SIG-M5 treated with dmso at 0.1 percent for 504 hours (cell line): ENCODE data around the gene LPP.

ENCODE experiments used
- DNase-seq: peaks from one replicate; lab custom pipeline; 2025; ENCODE audit not compliant: unreplicated experiment; lab: John Stamatoyannopoulos, UW

The LPP gene

DNA sequence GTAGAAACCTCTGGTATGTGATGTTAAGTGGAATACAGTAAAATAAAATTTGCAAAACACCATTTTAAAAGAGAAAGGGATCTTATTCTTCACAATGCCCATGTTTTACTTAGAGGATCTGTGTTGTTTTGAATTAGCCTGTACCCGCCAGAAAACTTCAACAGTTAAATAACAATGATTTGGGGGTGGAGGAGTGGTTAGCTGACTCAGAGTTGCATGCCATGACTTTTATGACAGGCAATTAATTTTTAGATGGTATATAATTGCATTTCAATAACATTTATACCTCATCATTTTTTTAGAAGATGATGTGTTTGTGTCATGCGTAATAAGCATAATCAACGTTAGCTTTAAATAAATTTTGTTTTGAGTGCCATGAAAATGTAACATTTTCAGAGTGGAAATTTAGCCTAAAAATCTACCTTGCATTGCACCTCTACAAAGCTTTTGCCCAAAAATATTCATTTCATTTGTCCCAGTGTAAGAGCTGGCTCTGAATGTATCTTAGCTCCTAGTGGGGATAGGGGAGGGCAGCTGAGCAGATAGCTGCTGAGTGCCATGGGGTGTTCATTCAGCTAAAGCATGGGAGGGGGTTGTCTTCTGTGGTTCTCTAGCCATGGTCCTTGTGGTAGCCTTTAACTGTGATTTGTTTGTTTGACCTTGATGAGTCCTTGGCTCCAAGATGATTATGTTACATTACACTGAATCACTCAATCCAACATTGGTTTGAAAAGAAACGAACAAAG is 379.8 kb downstream of the LPP start:
- DNase-seq = no peak

DNA sequence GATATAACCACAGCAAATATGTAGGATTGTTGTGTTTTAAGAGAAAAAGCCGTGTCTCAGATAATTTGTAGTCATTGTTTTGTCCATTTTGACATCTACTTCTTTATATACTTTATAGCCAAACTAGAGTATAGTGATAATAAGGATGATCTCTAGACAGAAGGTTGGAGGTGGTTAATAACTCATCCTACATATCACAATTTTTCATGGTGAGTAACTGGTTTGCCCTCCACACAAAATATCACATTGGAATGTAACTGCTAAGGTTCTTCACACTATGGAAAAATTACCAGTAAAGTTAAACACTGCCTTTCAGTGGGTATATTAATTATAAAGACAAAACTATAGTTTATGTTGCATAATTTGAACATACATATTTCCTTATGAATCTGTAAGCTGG is 380.7 kb downstream of the LPP start:
- DNase-seq = no peak

DNA sequence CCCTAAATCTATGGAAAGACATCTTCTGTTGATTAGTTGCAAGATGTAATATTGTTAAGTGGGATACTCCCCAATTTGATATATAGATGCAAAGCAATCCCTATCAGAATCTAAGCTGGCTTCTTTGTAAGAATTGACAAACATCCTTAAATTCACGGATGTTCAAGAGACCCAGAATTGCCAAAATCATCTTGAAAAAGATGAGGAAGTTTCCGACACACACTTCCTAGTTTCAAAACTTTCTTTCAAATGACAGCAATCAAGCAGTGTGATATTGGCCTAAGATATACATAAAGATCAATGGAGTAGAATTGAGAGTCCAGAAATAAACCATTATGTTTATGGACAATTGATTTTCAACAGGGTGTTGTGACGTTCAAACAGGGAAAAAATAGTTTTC is 383.6 kb downstream of the LPP start:
- DNase-seq = no peak

DNA sequence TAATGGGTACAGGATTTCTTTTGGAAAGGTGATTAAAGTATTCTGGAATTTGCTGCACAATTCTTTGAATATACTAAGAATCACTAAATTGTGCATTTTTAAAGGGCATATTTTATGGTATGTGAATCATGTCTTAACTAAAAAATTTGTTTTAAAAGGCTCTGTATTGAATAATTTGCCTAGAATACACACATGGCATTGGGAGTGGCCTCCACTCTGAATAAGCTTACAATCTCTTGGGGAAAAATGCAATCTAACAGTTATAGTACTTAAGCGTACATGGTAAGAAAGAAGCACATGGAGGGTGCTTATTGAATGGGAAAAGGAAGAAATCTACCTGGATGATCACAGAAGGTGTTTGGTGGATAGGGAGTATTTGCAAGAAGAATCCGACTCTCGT is 385.1 kb downstream of the LPP start:
- no peak for DNase-seq

DNA sequence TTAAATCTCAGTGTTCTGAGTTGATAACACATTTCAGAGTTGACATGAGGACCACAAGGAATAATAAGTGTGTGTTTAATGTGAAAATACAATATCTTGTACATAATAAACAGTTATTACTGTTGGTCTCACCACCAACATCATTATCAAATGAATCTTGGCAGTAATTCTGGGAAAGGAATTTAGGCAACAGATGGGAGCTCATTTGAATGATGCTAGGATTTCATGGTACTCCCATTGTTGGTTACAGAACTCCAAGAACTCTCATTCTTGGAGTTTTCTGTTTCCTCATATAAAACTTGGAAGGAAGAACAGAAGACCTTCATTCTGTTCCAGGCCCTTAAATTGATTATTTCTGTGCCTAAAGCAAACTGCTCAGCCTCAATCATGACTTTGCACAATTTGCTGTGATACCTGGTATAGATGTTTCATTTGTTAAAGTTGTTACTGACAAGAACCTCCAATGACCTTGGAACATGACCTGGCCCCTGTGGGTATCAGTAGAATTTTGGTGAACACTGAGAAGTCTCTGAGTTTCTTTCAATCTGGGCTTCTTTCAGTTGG is 385.8 kb downstream of the LPP start:
- DNase-seq = no peak

DNA sequence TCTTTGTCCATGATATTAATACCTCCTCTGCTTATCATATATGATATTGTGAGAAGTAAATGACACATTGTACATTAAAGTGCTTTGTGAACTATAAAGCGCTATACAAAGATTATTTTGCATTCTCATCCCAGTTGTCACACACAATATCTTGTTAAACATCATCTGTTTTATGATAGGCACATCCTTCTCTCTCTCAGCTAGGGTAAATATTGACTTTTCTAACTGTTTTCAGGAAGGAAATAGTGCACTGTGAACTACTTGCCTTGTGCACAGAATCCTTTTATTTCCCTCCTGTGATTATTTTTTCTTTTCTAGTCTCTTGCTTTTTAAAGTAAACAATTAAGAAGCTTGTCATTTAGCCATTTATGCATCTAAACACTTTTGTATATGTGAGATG is 388.2 kb downstream of the LPP start:
- no peak for DNase-seq

DNA sequence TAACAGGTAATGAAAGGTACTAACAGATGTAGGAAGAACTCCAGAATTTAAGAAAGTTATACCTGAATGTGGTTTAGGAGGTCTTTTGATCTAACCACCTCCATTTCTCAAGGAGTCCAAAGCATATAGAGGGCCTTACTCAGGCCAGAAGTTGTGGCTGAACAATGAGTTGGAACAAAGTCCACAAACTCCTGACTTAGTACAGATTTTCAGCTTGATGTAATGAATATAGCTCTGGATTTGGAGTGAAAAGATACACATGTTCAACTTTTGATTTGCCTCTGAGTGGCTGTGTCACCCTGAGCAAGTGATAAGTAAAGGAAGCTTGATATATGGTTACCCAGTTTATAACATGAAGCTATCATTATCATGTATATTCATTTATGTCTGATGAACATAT is 390.1 kb downstream of the LPP start:
- no peak for DNase-seq

DNA sequence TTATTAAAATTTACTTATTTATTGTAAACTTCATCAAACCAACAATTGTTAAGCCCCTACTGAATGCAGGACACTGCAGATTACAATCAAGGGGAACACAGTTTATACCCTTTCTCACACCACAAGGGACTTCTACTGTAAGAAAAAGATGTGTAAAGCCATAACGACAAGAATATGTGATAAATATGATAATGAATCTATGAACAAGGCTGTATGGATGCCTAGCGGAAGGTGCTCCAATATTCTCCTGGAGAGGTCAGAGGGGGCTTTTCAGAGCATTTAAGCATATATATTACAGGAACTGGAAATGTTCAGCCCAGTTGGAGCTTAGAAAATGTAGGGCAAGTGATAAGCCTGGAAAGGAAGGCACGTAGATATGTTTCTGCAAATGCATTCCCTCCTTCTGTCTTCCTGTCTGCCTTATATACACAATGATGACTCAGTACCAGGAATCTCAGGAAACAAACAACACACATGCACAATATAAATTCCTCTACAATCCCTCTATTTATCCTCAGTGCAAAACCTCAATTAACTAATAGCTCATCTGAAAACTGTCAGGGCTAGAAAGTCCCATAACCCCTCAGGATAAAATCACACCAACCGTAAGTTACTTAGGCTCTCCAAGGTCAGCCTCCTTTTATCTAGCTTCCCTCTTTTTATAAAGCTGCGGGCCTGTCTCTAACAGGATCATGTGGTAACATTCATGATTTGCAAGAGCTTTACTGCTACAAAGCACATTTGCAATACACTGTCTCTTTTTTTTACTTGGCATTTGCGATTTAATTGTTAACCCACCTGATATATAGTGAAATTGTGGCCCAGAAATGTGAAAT is 393.1 kb downstream of the LPP start:
- no peak for DNase-seq

DNA sequence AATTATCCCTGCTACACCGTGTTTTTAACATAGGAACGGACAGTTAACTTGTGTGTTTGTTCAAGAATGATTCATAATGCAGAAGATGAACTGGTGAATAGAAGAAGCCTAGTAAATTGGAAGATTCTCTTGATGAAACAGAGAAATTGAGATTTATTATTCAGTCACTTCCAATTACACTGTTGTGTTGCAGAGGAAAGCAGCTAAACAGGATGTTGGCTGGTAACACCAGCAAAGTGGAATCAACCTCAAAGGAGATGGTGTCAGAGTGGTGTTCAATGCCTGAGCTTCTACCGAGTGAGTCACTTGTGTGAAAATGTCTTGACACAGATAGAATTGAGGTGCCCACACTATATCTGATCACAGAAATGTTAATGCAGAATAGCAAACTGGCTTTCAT is 399.6 kb downstream of the LPP start:
- no peak for DNase-seq

DNA sequence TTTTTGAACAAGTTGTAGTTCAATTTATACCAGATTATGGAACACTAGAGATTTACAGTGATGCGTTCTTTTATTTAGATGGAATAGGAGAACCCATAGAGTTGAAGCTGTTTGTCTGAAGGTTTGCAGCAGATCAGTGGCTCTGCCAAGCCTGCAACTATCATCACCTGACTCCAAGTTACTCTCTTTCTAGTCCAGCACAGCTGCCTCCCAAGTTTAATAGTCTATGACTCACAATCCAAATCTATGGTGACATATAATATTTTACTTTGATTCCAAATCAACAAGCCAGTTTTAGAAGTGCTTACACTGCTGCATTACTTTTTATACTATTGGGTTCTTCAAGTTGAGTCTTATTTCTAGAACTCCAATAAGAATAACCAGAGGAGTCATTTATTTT is 400.4 kb downstream of the LPP start:
- DNase-seq = no peak

DNA sequence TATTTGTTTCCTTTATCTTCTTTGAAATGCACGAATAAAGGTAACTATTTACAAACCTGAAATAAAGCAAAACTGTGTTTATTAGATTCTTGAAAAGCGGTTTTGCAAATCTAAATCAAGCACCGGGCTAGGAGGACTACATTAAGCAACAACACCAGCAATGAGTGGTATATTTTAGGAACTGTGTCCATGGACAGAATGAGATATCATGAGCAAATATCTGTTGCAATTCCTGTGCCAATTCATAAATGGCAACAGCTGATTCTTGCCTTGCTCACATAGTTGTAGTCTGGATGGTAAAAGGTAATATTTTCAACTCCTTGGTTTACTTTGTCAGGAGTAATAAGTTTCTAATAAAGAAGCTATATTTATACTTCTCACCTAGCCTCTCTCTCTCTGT is 403.3 kb downstream of the LPP start:
- DNase-seq = no peak

DNA sequence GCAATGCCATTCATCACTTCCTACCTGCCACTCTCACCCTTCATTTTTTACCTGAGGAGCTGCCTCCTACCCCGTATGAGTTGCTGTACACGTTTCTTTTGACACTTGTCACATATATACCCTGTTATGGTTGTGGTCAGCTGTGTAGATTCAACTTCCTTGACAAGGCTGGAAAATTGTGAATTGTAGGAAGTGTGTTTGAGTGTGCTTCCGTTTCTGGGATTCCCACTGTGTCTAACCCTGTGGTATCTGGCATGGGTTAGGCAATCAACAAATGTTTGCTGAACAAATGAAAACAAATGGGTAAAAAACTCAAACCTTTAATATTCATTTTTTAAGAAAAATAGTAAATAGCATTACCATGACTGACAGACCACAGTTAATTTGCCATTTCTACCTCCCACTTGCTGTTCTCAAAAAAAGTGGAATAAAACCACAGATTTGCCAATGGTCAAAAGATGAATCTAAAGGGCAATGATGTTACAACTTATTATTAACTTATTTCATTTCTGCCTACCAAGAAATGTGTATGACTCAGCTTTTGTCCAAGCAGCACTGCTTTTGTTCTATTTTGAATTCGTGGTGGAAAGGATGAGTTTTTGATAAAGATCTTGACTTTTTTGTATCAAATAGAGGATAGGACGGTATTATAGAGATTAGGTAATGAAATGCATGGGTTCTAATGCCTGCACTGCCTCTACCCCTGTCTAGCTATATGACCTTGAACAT is 404.6 kb downstream of the LPP start:
- no peak for DNase-seq

DNA sequence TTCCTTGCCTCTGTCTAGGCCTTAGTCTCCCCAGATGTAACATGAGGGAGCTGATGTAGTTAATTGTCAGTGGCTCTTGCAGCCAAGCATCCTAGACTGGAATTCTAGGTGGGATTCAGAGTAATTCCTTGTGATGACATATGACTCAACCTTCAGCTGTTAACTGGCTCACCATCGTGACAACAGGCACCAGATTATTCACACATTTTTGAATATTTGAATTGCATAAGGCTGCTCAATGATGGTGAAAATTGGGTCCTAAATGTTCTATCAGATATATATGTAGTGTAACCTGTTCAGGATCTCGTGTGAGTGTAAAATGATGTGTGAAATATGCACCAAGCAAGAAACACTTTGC is 405.1 kb downstream of the LPP start:
- DNase-seq = no peak

DNA sequence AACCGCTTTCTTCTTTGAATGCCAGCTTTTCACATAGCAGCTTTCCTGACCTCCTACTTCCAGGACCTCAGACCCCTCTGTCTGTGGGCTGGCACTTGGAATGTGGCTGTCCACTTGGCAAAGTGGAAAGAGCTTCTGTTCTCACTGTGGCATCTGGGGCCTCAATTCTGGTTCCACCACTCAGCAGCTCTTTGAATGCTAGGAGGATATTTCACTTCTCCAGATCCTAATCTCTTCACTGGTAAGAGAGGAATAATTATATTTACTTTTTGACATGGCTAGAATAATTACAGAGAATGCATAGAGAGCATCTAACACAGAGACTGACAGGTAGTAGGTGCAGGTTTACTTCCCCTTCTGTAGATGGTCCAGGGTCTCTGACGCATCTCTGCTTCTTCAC is 405.9 kb downstream of the LPP start:
- DNase-seq = no peak

DNA sequence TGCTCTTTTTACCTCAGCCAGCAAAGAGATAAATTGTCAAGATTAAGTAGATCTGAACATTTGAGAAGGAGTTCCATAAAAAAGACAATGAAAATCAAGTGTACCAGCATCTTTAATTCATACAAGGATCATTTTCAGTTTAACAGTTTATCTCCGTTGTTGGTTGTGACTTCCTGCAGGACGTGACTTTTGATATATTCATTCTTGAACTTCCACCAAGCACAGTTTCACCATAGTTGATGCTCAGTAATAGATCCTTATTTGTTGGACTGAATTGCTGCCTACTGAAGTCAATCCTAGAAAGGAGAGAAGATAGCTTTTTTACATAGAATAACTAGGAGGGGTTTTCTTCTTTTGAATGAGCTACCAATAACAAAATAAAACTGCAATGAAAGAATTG is 408.2 kb downstream of the LPP start:
- DNase-seq = no peak

DNA sequence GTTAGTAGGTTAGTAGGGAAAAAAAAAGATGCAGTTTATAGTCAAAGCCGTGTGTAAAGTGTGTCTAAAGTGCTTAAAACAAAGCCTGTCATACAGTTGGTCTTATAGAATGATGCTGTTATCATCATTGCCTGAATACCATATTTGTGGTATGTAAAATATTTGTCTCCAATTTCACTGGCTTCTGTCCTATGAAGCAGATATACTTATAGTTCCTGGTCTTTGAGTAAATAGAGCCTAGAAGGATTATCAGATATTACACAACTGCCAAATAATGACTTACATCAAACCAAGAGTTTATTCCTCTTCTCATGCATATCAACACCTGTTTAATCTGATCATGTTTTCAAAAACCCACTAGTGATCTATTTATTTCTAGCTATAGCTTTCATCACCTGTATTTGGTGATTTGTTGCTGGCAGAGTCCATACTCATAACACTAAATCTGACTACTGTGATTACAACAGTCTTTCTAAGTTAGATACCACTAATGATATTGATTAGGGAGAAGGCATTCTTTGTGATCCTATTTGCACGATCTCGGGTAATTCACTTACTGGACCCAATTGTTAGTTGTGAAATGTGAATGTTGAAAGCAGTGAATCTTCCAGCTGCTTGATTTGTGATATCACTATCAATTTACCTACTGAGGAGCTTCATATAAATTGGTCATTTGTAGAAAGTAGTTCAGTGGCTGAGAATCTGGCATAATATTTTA is 413.7 kb downstream of the LPP start:
- DNase-seq = no peak

DNA sequence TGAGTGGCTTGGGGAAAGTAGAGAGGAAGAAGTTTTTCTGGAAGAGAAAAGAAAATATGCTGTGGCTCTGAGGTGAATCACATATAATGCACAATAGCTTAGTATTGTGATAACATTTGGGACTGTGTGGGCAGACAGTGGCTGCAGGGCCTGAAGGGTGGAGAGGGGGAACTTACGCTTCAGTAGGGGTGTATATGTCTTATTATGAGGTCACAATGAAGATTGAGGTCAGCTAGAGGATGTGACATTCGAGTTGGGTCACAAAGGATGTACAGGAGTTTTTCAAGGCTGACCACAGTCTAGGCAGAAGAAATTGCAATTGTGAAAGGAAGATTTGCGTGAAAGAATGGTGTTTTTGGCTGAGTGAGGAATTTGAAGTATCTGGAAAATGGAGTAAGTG is 414.8 kb downstream of the LPP start:
- no peak for DNase-seq

DNA sequence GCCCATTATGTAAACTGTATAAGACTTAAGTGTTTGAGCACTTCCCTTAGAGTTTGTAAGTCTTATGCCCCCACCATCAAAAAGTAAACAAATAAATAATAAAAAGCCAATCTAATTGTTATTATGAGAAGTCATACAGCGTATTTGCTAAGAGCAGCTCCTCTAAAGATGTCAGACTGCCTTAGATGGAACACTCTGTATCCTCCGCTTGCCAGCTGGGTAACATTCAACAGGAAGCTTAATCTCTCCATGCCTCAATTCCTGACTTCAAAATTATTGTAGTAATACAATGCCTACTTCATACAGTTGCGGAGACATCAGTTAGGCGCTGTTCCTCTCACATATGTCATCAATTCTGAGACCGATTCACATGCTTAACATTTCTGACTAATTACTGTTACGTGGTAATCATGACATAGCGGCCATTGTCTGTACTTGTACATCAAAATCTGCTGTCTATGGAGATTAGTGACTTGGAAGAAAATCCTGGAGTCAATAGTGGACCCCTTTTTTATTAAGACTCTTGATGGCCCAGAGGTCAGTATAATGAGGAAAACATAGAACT is 417.7 kb downstream of the LPP start:
- no peak for DNase-seq

DNA sequence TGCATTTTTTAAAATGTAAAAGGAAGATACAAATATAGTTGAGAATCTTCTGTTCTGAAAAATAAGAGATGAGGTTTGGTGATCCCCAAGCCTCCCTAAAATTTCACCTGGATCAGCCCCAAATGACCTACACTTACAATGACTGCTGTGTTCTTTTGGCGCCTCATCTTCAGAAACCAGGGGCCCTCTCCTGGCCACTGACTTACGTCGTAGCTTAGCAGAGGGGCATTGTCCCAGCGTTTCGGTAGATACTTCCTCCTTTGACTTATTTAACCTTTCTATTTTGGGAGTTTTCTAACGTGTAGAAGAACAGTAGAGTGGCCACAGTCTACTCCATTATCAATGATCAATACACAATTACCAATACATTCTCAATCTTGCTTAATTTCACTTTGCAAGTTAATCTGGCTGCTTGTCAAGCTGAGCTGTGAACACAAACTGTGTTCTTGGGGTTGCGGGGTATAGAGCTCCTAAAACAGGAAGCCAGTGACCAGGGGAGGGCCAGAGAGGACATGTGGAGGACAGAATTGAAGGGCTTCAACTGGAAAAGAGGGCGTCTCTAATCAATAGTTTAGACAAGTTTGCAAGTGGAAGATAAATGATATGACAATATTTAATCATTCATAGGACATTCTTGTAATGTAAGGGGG is 419.5 kb downstream of the LPP start:
- DNase-seq = no peak

DNA sequence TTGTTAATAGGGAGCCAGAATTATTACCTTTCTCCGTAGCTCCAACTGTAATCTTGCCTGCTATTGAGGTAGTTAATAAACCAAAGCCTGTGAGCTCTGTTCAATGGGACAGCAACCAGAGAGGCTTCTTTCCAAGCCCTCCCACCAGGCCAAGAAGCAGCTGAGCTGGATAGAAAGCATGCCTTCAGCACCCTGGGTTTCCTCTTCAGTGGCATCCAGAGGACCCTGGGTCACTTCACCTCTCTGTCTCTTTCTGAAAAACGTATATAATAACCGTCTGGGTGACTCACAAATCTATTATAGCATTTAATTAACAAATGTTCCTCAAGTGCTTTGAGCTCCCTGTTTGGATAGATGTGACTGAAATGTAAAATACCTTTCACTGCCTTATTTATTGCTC is 420.0 kb downstream of the LPP start:
- no peak for DNase-seq
